Astrocyte (in vitro differentiated cells and primary cell): ENCODE results near the gene FOXB1. TPM values are rescaled to one million over a fixed set of nuclear protein-coding genes. Genes with fewer than 3 reads are reported as not detected.

ENCODE experiments used
- DNase-seq: peaks from one replicate; pipeline ENCODE4 v3.0.0-alpha.2; 2010; ENCODE audit warnings: low read depth
- FAIRE-seq: peaks from 2 replicates; lab custom pipeline; 2011; peaks lifted over from hg19 to GRCh38; lab: Jason Lieb, UNC
- H2AFZ ChIP-seq: 2 replicates; pipeline ENCODE4 v1.6.0; 2012; ENCODE audit warnings: low read depth, low read length, inconsistent platforms
- H3K27ac ChIP-seq: 2 replicates; pipeline ENCODE4 v1.5.1; 2011; ENCODE audit warnings: low read depth, low read length, inconsistent platforms
- H3K27me3 ChIP-seq: 2 replicates; pipeline ENCODE4 v1.6.0; 2011; ENCODE audit warnings: low read length, inconsistent platforms; ENCODE audit not compliant: insufficient read depth
- H3K36me3 ChIP-seq: 2 replicates; pipeline ENCODE4 v1.5.1; 2011; ENCODE audit warnings: low read length, inconsistent platforms; ENCODE audit not compliant: insufficient read depth
- H3K4me1 ChIP-seq: 2 replicates; pipeline ENCODE4 v1.5.1; 2011; ENCODE audit warnings: low read length, inconsistent platforms; ENCODE audit not compliant: insufficient read depth
- H3K4me2 ChIP-seq: 2 replicates; pipeline ENCODE4 v1.6.0; 2012; ENCODE audit warnings: low read length, inconsistent platforms
- H3K4me3 ChIP-seq: 2 replicates; pipeline ENCODE4 v1.5.1; 2011; ENCODE audit warnings: low read depth, mild to moderate bottlenecking, low read length, inconsistent platforms; ENCODE audit not compliant: insufficient read depth
- H3K79me2 ChIP-seq: 2 replicates; pipeline ENCODE4 v1.6.0; 2012; ENCODE audit warnings: mild to moderate bottlenecking, low read length, inconsistent platforms; ENCODE audit not compliant: insufficient read depth
- H3K9ac ChIP-seq: 2 replicates; pipeline ENCODE4 v1.6.0; 2012; ENCODE audit warnings: mild to moderate bottlenecking, low read length, inconsistent platforms
- H3K9me3 ChIP-seq: 2 replicates; pipeline ENCODE4 v1.5.1; 2012; ENCODE audit warnings: low read depth, mild to moderate bottlenecking, low read length, inconsistent platforms; ENCODE audit not compliant: insufficient read depth
- H4K20me1 ChIP-seq: 2 replicates; pipeline ENCODE4 v1.6.0; 2012; ENCODE audit warnings: low read length, inconsistent platforms; ENCODE audit not compliant: insufficient read depth
- H3K27ac Mint-ChIP-seq: one replicate; pipeline ENCODE4 v1.8.0; 2021; ENCODE audit warnings: mild to moderate bottlenecking, mixed read lengths; ENCODE audit not compliant: unreplicated experiment
- H3K27me3 Mint-ChIP-seq: one replicate; pipeline ENCODE4 v1.8.0; 2021; ENCODE audit warnings: low read depth, mixed read lengths; ENCODE audit not compliant: unreplicated experiment
- H3K36me3 Mint-ChIP-seq: one replicate; pipeline ENCODE4 v1.8.0; 2021; ENCODE audit warnings: low read depth, mixed read lengths; ENCODE audit not compliant: unreplicated experiment
- H3K4me1 Mint-ChIP-seq: one replicate; pipeline ENCODE4 v1.8.0; 2021; ENCODE audit warnings: low read depth, mixed read lengths; ENCODE audit not compliant: unreplicated experiment
- H3K4me3 Mint-ChIP-seq: one replicate; pipeline ENCODE4 v1.8.0; 2021; ENCODE audit warnings: mild to moderate bottlenecking, moderate library complexity, mixed read lengths; ENCODE audit not compliant: unreplicated experiment
- H3K9me3 Mint-ChIP-seq: one replicate; pipeline ENCODE4 v1.8.0; 2021; ENCODE audit warnings: mild to moderate bottlenecking, mixed read lengths; ENCODE audit not compliant: unreplicated experiment
- CTCF ChIP-seq: IDR thresholded peaks from 2 replicates; pipeline ENCODE4 v1.5.1; 2011; ENCODE audit warnings: low read depth, mild to moderate bottlenecking, inconsistent platforms, low read length, moderate library complexity; ENCODE audit not compliant: insufficient read depth
- EZH2 ChIP-seq: IDR thresholded peaks from 2 replicates; pipeline ENCODE4 v1.6.1; 2012; ENCODE audit warnings: mild to moderate bottlenecking, low read length, inconsistent platforms; ENCODE audit not compliant: insufficient read depth
- total RNA-seq: library from RNA; stranded (reverse); gene quantifications from 2 replicates; pipeline ENCODE4 v1.2.1, GENCODE V29; 2021

FOXB1 gene
- total RNA-seq, 1 donor from 2014 or later, result 1.3 TPM

- H3K27me3 ChIP-seq, result peaks cover 4% of the 10 kb centered on the region
- H4K20me1 ChIP-seq, result no peaks in the 10 kb centered on the region
- H3K27me3 Mint-ChIP-seq, result peaks cover 2% of the 10 kb centered on the region
- H3K27ac ChIP-seq, result no peak overlapping the region
- no peak overlapping the region for H3K9ac ChIP-seq
- H3K36me3 Mint-ChIP-seq, result no peaks in the 10 kb centered on the region
- H3K9me3 ChIP-seq, result no peaks in the 10 kb centered on the region
- no peak overlapping the region for H3K4me3 ChIP-seq
- peaks cover 5% of the 10 kb centered on the region for H3K4me1 Mint-ChIP-seq
- H2AFZ ChIP-seq, result no peak overlapping the region
- no peak for TF ChIP-seq CTCF
- TF ChIP-seq EZH2, result no peak
- H3K27ac Mint-ChIP-seq, result no peak overlapping the region
- no peaks in the 10 kb centered on the region for H3K4me1 ChIP-seq
- H3K36me3 ChIP-seq, result no peaks in the 10 kb centered on the region
- FAIRE-seq, result no peak
- H3K4me2 ChIP-seq, result no peak overlapping the region
- no peak overlapping the region for H3K4me3 Mint-ChIP-seq
- H3K79me2 ChIP-seq, result no peaks in the 10 kb centered on the region
- peaks cover 11% of the 10 kb centered on the region for H3K9me3 Mint-ChIP-seq
- no peak for DNase-seq
Observed at GRCh38 chr15:60049948-60050347, 45.8 kb downstream of the FOXB1 start.

DNA sequence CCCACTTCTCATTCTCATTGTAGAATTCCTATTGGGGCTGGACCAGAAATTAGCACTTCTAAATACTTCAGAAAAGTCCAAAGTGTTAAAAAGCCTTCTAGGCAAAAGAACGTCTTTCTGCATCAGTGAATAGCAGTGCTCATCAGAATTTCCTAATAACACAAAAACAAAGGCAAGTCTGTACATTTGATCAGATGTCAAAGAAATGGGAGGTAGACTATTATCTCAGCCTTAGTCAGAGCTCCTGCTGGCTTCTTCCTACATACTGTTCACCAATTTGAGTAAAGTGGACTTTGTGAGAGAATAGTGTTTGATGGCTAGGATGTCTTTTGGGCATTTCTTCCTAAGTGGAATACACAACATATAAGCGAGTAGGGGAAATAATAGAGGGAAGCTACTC is 48.7 kb downstream of the FOXB1 start:
- Histone ChIP-seq H3K4me1 (no peaks in the 10 kb centered on the region), H3K27ac (no peak overlapping the region), H4K20me1 (no peaks in the 10 kb centered on the region), H3K36me3 (no peaks in the 10 kb centered on the region), H3K4me2 (no peak overlapping the region), H3K27me3 (peaks cover 4% of the 10 kb centered on the region), H2AFZ (no peak overlapping the region), H3K79me2 (no peaks in the 10 kb centered on the region), H3K9me3 (no peaks in the 10 kb centered on the region), H3K9ac (no peak overlapping the region), H3K4me3 (no peak overlapping the region)
- TF ChIP-seq CTCF, result no peak
- TF ChIP-seq EZH2, result no peak
- FAIRE-seq, result peak; percentile 17
- H3K4me3 Mint-ChIP-seq, result no peak overlapping the region
- H3K27ac Mint-ChIP-seq, result no peak overlapping the region
- H3K27me3 Mint-ChIP-seq, result no peaks in the 10 kb centered on the region
- peaks cover 5% of the 10 kb centered on the region for H3K4me1 Mint-ChIP-seq
- no peak for DNase-seq
- H3K9me3 Mint-ChIP-seq, result peaks cover 11% of the 10 kb centered on the region
- no peaks in the 10 kb centered on the region for H3K36me3 Mint-ChIP-seq

DNA sequence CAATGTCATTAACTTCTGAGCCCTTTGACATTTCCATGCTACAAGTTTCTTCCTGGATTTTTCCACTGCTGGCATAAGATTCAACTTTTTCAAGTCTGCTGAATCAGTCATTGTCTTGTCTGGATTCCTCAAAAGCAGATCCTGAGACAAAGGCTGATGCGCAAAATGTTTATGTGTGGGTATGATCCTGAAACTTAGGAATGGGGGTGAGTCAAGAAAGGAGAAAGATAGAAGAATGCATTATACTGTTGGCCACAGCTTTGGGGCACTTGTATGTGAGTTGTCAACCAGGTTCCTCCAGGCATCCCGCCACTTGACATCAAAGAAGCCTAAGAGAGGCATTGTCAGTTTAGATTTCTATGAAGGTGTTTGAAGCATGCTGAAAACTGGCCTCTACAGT is 50.4 kb downstream of the FOXB1 start:
- H4K20me1 ChIP-seq, result no peaks in the 10 kb centered on the region
- FAIRE-seq, result no peak
- H3K36me3 ChIP-seq, result no peaks in the 10 kb centered on the region
- no peak overlapping the region for H3K4me3 ChIP-seq
- H3K9ac ChIP-seq, result no peak overlapping the region
- Mint-ChIP-seq H3K9me3 (peaks cover 11% of the 10 kb centered on the region), H3K4me1 (peaks cover 5% of the 10 kb centered on the region), H3K4me3 (no peak overlapping the region), H3K27ac (no peak overlapping the region), H3K36me3 (no peaks in the 10 kb centered on the region), H3K27me3 (no peaks in the 10 kb centered on the region)
- no peak overlapping the region for H3K4me2 ChIP-seq
- H2AFZ ChIP-seq, result no peak overlapping the region
- H3K9me3 ChIP-seq, result no peaks in the 10 kb centered on the region
- peaks cover 4% of the 10 kb centered on the region for H3K27me3 ChIP-seq
- no peaks in the 10 kb centered on the region for H3K4me1 ChIP-seq
- H3K27ac ChIP-seq, result no peak overlapping the region
- H3K79me2 ChIP-seq, result no peaks in the 10 kb centered on the region
- DNase-seq, result no peak
- TF ChIP-seq EZH2, result no peak
- TF ChIP-seq CTCF, result no peak
